ENCODE data around the gene EPHA7.
A peak's percentile ranks its signal among the peaks of the same experiment; 100 is the strongest.

The EPHA7 gene

GRCh38 chr6:93419304-93420162 lies at the start of gene EPHA7:
TSS of gene EPHA7 (minus strand) at chr6:93419559. CDS start at chr6:93419341, 218 bp downstream.
- peak; percentile 13 for DNase-seq

DNA sequence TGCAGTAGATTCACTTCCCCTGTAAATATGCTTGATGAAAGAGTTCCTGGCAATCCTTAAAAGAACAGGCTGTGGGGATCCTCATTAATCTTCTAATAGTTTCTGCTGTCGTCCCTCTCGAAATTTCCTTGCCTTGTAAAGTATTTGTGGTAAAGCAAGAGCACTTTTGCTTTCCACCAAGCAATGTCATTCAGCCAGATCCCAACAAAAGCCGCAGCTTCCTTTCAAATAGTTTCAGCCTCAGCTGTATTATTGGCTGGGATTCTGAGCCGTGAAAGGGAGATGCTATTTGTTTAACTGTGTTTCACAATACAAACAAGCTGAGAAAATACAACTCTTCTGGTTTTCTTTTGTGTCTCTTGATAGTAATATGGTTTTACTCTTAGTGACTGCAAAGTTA lies 48.9 kb upstream of the EPHA7 start:
- DNase-seq = no peak

DNA sequence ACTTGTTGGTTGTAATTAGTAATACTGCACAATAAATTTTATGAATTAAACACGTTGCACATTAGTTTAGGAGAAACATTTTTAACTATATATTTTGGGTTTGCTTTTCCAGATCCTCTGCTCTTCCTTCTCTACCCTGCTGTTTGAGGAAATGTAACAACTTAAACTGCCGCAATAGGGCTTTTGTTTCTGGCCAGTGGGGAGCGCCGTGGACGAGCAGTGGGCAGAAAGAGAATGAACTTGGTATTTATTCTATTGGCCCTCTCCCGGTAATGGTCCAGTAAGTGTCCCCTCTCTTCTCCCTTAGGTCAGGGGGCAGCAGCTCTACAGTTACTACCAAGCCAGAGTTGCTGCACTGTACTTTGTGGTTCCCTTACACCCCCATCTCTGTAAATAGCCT lies 35.2 kb upstream of the EPHA7 start:
- DNase-seq = no peak

GRCh38 chr6:93453956-93454355 lies 34.6 kb upstream of the EPHA7 start:
- no peak for DNase-seq

DNA sequence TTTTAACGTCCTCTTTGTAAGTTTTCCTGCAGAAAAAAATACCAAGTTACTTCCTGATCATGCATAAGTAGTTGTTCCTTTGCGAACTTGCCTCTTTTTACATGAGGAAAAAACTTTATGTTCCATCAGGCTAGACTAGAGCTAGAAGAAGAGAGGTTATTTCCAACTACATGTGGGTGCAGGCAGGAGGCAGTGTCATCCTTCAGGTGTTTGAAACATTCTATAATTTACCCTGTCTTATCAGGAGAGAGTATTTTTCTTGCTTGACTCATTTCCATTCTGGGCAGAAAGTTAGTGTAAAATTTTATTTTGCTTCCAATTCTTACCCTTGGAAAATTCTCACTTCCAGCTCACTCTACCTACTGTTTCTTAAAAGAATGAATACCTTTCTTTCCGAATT lies 28.5 kb upstream of the EPHA7 start:
- no peak for DNase-seq

GRCh38 chr6:93437491-93437890 lies 18.1 kb upstream of the EPHA7 start:
- no peak for DNase-seq

DNA sequence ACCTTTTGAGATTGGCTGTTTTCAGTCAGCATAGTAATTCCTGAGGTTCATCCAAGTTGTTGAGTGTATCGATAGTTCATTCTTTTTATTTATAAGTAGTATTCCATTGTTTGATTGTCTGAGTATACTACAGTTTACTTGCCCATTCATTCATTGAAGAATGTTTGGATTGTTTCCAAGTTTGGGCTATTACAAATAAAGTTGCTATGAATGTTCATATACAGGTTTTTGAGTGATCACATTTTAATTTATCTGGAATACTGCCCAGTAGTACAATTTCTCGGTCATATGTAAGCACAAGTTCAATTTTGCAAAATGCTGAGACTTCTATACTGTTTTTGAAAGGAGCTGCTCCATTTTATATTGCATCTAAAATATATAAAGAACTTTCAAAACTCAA lies 14.2 kb upstream of the EPHA7 start:
- no peak for DNase-seq

DNA sequence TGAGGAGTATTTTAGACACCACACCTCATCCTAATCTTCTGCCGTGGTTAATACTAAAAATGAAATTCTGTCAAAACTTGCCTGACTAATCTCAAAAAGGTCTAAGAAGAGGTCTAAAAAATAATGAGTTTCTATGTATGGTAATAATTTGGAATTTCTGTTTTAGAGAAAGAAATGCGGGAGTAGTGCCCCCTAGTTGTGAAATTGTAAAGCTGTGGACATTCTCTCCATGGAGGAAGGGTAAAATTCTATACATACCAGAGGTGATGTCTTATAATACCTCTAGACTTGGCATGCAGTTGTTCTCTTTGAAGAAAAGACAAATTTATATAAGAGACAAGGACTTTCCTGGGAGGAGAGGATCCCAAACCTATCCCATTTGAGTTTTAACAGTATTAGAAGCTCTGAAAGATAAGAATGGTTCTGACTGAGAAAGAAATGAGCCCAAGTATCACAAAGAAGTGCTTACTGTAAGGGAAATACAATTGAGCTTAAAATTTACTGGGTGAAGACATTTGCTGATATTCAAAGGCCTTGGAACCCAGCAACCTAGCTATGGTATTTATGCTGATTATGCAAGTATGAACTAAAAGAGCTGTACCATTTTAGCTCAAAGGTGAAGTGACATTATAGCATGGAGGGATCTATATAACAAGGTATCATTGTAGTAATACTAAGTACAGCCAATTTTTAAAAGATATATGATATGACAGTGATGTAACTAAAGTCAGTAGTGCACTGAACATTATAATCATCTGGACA lies 5.1 kb upstream of the EPHA7 start:
- no peak for DNase-seq

DNA sequence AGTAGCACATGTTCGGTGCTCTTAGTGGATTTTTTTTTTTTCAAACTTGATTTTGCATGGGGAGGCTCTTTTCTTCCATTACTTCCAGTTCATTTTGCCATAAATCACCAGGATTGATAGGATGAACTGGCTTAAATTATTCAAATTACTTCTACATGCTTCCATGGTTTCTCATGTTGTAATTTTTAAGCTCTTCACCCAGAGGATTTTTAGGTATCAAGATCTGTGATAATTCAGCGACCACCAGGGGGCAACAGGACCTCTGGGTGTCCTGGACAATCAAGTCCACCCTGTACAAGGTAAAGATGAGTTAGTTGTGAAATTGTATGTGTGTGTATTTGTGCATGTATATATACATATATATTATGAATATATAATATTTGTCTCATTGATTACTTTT lies 4.2 kb upstream of the EPHA7 start:
- no peak for DNase-seq

- DNase-seq = no peak
Observed at GRCh38 chr6:93420163-93420795, 920 bp upstream of the EPHA7 start.

GRCh38 chr6:93418408-93419303 lies 703 bp downstream of the EPHA7 start:
- DNase-seq = no peak

DNA sequence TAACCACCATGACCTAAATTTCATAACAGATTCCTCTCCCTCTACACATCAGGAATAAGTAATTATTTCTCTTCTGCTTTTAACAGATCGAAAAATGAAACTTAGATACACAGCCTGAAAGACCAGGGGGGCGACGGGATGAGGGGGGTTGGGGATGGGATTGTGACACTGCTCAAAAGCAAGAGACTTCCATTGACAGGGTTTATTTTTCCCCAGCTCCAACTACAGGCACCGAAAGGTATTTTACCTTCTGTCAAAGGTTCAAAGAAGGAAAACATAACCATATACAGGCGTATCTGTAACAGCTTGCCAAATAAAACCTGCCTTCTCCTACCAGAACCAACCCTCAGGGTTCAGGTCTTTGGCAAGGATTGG lies 1.3 kb downstream of the EPHA7 start:
- DNase-seq = no peak

DNA sequence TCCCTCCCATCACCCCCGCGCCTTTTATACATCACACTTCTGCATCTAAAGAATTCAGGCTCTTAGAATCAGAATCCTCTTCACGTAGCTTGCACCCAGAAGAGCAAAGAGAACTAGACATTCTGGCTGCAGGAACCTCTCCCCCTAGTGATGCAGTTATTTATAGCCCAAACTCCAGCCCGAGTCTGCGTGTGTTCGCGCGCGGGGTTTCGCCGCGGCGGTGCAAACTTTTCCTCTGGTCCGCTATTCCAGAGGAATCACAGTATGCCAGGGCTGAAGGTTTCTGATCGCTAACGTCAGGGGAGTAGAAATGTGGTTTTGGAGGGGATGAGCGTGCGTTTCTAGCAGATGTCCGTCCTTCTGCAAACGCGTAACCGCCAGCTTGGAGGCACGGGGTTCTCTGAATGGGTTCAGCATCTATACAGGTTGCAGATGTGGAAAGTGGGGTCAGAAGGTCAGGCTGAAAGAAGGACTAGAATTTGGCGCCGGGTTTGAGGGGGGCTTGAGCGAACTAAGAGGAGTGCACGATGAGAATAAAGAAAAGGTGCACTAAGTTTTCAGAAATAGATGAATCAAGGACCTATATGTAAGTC lies 1.8 kb downstream of the EPHA7 start:
- no peak for DNase-seq

DNA sequence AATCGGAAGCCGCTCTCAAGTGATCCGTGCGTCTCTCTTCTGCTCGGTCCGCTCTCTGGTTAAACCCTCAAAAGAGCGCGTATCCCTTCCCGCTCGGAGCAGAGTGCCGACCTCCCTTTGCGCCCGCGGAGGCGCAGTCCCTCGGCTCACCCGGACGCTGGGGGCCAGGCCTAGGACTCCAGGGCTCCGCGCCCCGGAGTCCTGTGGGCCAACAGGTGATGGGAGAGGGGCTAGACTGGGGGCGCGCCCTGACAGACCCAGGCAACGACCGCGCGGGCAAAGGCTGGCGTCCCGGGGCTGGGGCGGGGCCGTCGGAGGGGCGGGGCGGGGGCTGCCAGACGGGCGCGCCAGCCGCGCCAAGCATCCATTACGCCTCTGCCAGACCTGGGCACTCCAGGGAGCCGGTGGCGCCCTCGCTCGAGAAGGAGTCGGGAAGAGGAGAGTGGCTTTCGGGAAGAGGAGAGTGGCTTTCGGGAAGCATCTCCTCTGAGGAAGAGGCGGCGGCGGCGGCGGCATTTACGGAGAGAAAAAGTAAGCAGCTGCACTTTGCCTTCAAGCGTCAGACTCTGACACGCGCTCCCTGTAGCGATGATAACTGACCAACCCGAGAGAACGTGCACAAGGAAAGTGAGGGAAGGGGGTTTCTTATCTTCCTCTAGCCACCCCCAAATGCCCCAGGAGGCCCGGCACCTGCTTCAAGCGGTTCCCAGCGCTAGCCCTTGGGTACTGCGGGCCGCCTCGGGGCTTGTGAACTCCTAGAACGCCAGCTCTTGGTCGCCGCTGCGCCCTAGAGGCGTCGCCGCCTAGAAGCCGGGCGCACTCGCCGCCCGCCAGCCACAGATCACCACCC lies 2.6 kb downstream of the EPHA7 start:
- DNase-seq = no peak

- no peak for DNase-seq
Observed at GRCh38 chr6:93413190-93413589, 6.2 kb downstream of the EPHA7 start.

- DNase-seq = no peak
Observed at GRCh38 chr6:93412452-93412851, 6.9 kb downstream of the EPHA7 start.

GRCh38 chr6:93407186-93407585 lies 12.2 kb downstream of the EPHA7 start:
- DNase-seq = no peak

DNA sequence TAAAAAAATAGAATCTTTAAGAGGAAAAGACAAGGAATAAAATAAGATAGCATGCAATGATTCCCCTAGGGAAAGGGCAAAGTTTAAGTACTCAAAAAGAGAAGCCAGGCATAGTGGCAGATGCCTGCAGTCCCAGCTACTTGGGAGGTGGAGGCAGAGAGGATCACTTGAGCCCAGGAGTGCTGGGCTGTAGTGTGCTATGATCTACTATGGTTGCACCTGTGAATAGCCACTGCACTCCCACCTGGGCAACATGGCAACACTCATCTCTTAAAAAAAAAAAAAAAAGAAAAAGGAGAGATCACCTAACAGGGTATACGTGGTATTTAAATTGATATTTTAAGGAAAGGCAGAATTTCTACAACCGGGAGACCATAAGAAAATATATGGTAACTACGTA lies 16.0 kb downstream of the EPHA7 start:
- DNase-seq = no peak

DNA sequence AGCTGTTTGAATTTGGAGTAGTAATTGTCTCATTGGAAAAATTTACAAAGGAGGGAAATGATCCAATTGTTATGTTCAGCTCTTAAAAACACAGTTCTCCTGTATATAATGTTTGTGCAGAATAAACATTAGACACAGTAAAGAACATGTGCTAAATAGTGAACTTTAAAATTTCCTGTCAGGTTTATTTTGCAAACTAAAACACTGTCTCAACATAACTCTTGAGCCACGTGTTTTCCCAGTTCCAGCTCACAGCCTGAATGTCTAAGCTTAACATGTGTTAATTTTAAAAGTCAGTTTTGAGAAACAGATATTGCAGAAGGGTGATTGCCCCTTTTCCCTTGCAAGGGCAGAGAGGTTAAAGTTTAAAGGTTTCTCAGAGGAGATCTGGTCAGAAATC lies 20.6 kb downstream of the EPHA7 start:
- no peak for DNase-seq

GRCh38 chr6:93394471-93394870 lies 24.9 kb downstream of the EPHA7 start:
- no peak for DNase-seq

DNA sequence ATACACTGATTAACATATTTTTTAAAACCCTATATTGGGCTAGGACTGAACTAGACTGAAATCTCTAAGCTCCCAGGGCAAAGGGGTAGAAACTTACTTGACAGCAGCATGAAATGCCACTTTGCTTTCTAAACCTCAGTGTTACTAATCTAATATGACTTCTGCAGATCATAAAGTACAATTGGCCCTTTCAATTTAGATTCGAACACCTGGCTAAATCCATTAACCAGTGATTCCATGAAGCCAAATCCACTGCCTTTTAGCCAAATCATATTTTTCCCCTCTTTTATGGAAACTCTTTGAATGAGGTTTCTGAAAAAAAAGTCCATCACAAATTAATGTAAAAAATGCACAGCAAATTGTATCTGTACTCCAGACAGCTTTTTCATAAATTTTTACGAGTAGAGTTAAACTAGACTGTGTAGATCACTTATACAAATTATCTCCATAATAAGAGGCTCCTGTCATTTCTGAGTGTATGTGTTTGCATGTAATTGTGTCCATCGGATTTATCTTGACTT lies 25.7 kb downstream of the EPHA7 start:
- no peak for DNase-seq
